Gastroesophageal sphincter (tissue), 4 donors: ENCODE results near the gene ENTPD2. TPM values are rescaled to one million over a fixed set of nuclear protein-coding genes. Genes with fewer than 3 reads are reported as not detected.

Experiments used
- ATAC-seq: fragments of 150-250 bp; one replicate; pipeline ENCODE4 v1.9.1; 2016; ENCODE audit warnings: mild to moderate bottlenecking, moderate library complexity
- H3K27ac ChIP-seq, 4 donors: fragments of 200-600 bp; sonication (generic) in 3 of 4; 1 replicate in 3 of 4; 2 replicates in 1 of 4; pipeline ENCODE4 v1.5.1; 2016 to 2019
- H3K27me3 ChIP-seq: fragments of 200-600 bp; sonication (generic); one replicate; pipeline ENCODE4 v1.5.1; 2019
- H3K36me3 ChIP-seq, 2 donors: fragments of 200-600 bp; sonication (generic); one replicate each; pipeline ENCODE4 v1.5.1; 2019; ENCODE audit warnings: control low read depth in 1 of 2
- H3K4me1 ChIP-seq, 3 donors: fragments of 200-600 bp; sonication (generic); 1 replicate in 2 of 3; 2 replicates in 1 of 3; pipeline ENCODE4 v1.5.1; 2016 to 2019; ENCODE audit warnings: control low read depth in 2 of 3
- H3K4me3 ChIP-seq, 2 donors: fragments of 200-600 bp; sonication (generic); one replicate each; pipeline ENCODE4 v1.5.1; 2019; ENCODE audit warnings: mild to moderate bottlenecking in 1 of 2, moderate library complexity in 1 of 2
- H3K9me3 ChIP-seq, 3 donors: fragments of 200-600 bp; sonication (generic); one replicate each; pipeline ENCODE4 v1.5.1; 2017 to 2019; ENCODE audit warnings: control low read depth in 2 of 3
- CTCF ChIP-seq, 4 experiments: fragments of 200-600 bp in 2 of 4; fragments of 450-650 bp in 2 of 4; sonication (generic) in 1 of 4; IDR thresholded peaks; one replicate each; pipeline ENCODE4 v1.5.1; 2017 to 2019; ENCODE audit warnings: antibody characterized with exemption in 4 of 4, mild to moderate bottlenecking in 2 of 4, moderate library complexity in 2 of 4
- EP300 ChIP-seq: sonication (generic); formaldehyde crosslinking; IDR thresholded peaks from one replicate; pipeline ENCODE4 v1.6.1; 2017; ENCODE audit warnings: antibody characterized with exemption, mild to moderate bottlenecking
- POLR2A ChIP-seq, 2 donors: fragments of 450-650 bp; IDR thresholded peaks; one replicate each; pipeline ENCODE4 v1.6.1; 2017; ENCODE audit warnings: antibody characterized with exemption in 2 of 2, mild to moderate bottlenecking in 2 of 2, moderate library complexity in 1 of 2
- POLR2AphosphoS5 ChIP-seq: sonication (generic); formaldehyde crosslinking; IDR thresholded peaks from one replicate; pipeline ENCODE4 v1.6.1; 2017; ENCODE audit warnings: antibody characterized with exemption
- WGBS, 2 donors: methylation state at CpG; one replicate each; pipeline ENCODE4 v1.1.5; 2018; ENCODE audit warnings: low coverage in 1 of 2; 5-methylcytosine and 5-hydroxymethylcytosine counted together
- total RNA-seq, 4 donors: library from RNA; depleted of rRNA; stranded (reverse); fragments of >200 nt; gene quantifications; one replicate each; pipeline ENCODE4 v1.1.0, GENCODE V29; 2016

Gene ENTPD2
- total RNA-seq, 4 donors from 2014 or later, result 0.58 to 1.6 TPM; not detected in 2

GRCh38 chr9:137075275-137075775 is 21.5 kb upstream of the ENTPD2 start:
- Histone ChIP-seq H3K4me1 (peaks cover 0 to 49% (median 19%) of the 10 kb centered on the region in 3 donors), H3K4me3 (no peak overlapping the region)

DNA sequence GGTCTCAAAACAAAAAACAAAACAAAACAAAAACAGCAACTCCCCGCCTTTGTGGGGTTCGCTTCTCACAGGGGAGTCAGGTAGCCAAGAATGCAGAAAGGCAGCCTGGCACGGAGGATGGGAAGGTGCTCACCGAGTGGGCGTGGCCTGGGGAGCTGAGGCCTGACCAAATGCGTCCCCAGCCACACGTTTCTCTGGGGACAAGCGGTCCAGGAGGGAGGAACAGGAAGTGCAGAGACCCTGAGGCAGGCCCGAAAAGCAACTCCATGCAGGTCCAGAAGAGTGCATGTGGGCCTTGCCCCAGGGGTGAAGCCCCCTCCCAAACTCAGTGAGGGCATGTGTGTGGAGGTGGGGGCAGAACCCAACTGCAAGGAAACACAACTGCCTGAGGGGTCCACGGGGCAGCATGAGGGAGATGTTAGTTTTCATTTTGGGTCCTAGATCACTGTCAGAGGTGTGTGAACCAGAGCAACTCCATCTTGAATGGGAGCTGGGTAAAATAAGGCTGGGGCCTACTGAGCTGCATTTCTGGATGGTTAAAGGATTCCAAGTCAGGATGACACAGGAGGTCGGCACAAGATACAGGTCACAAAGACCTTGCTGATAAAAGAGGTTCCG is 20.9 kb upstream of the ENTPD2 start:
- TF ChIP-seq POLR2A (IDR thresholded peaks at IDR 0.05), result no peak
- ATAC-seq, result no peak
- H3K36me3 ChIP-seq, result peaks cover 0 to 14% of the 10 kb centered on the region in 2 donors
- no peak overlapping the region for H3K4me3 ChIP-seq
- H3K4me1 ChIP-seq, result peaks cover 0 to 52% (median 19%) of the 10 kb centered on the region in 3 donors
- no peaks in the 10 kb centered on the region for H3K9me3 ChIP-seq
- H3K27ac ChIP-seq, result no peak overlapping the region
- WGBS, 2 donors, result 77 to 90% methylated on average over 4 to 6 of the region's 12 CpGs
- H3K27me3 ChIP-seq, result peaks cover 25% of the 10 kb centered on the region

More at GRCh38 chr9:137075275-137075775, 21.5 kb upstream of the ENTPD2 start:
- no peak for ATAC-seq
- WGBS, 2 donors, result 82 to 90% methylated on average over 11 to 12 of the region's 12 CpGs
- Histone ChIP-seq H3K27ac (no peak overlapping the region), H3K36me3 (peaks cover 0 to 20% of the 10 kb centered on the region in 2 donors), H3K27me3 (peaks cover 21% of the 10 kb centered on the region), H3K9me3 (no peaks in the 10 kb centered on the region)
- TF ChIP-seq POLR2A (IDR thresholded peaks at IDR 0.05) (no peak), POLR2AphosphoS5 (no peak), EP300 (no peak), CTCF (IDR thresholded peaks at IDR 0.05) (no peak)

- Histone ChIP-seq H3K4me3 (no peak overlapping the region), H3K4me1 (peaks cover 0 to 51% (median 13%) of the 10 kb centered on the region in 3 donors), H3K27ac (no peak overlapping the region), H3K27me3 (peaks cover 25% of the 10 kb centered on the region), H3K36me3 (peaks cover 0 to 7% of the 10 kb centered on the region in 2 donors), H3K9me3 (no peaks in the 10 kb centered on the region)
- TF ChIP-seq POLR2AphosphoS5, result no peak
- TF ChIP-seq POLR2A (IDR thresholded peaks at IDR 0.05), result no peak
- TF ChIP-seq CTCF (IDR thresholded peaks at IDR 0.05), result no peak
- TF ChIP-seq EP300, result no peak
- WGBS, 2 donors, result 80 to 90% methylated on average over 1 to 8 of the region's 8 CpGs
- ATAC-seq, result no peak
These were observed 20.1 kb upstream of the ENTPD2 start for GRCh38 chr9:137073992-137074399.

DNA sequence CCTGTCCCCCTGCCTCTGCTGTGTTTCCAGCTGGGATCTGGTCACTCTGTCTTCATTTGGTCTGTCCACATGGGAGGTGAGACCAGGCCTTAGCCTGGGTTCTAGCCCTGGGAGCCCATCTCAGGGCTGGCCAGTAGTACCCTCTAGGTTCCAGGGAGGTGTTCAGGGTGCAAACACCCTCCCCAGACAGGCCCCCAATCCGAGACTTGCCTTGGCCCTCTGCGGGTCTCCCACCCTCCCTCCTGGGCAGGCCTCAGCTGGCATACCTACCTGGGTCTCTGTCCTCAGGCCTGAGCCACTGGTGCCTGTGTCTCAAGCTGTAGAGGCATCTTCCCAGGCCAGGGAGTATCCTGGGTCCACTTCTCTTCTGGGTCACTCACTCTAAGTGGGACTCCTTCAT is 17.4 kb upstream of the ENTPD2 start:
- peak overlapping the region in 3 of 4 donors; percentile 8 to 70 (median 60) for H3K27ac ChIP-seq
- H3K9me3 ChIP-seq, result no peaks in the 10 kb centered on the region
- H3K4me1 ChIP-seq, result peaks cover 0 to 26% (median 0%) of the 10 kb centered on the region in 3 donors
- peaks cover 25% of the 10 kb centered on the region for H3K27me3 ChIP-seq
- H3K36me3 ChIP-seq, result no peaks in the 10 kb centered on the region
- no peak for ATAC-seq
- TF ChIP-seq CTCF (IDR thresholded peaks at IDR 0.05) (no peak), POLR2A (IDR thresholded peaks at IDR 0.05) (no peak), EP300 (no peak), POLR2AphosphoS5 (no peak)
- no peak overlapping the region for H3K4me3 ChIP-seq
- WGBS, 2 donors, result no CpG with 5 or more reads among the region's 2 CpGs

GRCh38 chr9:137070906-137071275 is 17.0 kb upstream of the ENTPD2 start:
- H3K4me1 ChIP-seq, result peaks cover 0 to 26% (median 0%) of the 10 kb centered on the region in 3 donors
- peak; percentile 21 for ATAC-seq
- H3K27ac ChIP-seq, result peak overlapping the region in 2 of 4 donors; percentile 60 to 70
- H3K4me3 ChIP-seq, result peak overlapping the region in 1 of 2 donors; percentile 49
- H3K27me3 ChIP-seq, result peaks cover 25% of the 10 kb centered on the region
- TF ChIP-seq EP300, result no peak
- peak in 1 of 4 experiments; percentile 19 for TF ChIP-seq CTCF (IDR thresholded peaks at IDR 0.05)
- no peaks in the 10 kb centered on the region for H3K9me3 ChIP-seq
- H3K36me3 ChIP-seq, result no peaks in the 10 kb centered on the region
- WGBS, 2 donors, result 21 to 27% methylated on average over 4 to 6 of the region's 6 CpGs
